Gastroesophageal sphincter (tissue), 4 donors: Measurements from ENCODE around the gene SGO2. TPM values are rescaled to one million over a fixed set of nuclear protein-coding genes. Genes with fewer than 3 reads are reported as not detected.

Experiments
- ATAC-seq: fragments of 150-250 bp; one replicate; pipeline ENCODE4 v1.9.1; 2016; ENCODE audit warnings: mild to moderate bottlenecking, moderate library complexity
- H3K27ac ChIP-seq, 4 donors: fragments of 200-600 bp; sonication (generic) in 3 of 4; 1 replicate in 3 of 4; 2 replicates in 1 of 4; pipeline ENCODE4 v1.5.1; 2016 to 2019
- H3K27me3 ChIP-seq: fragments of 200-600 bp; sonication (generic); one replicate; pipeline ENCODE4 v1.5.1; 2019
- H3K36me3 ChIP-seq, 2 donors: fragments of 200-600 bp; sonication (generic); one replicate each; pipeline ENCODE4 v1.5.1; 2019; ENCODE audit warnings: control low read depth in 1 of 2
- H3K4me1 ChIP-seq, 3 donors: fragments of 200-600 bp; sonication (generic); 1 replicate in 2 of 3; 2 replicates in 1 of 3; pipeline ENCODE4 v1.5.1; 2016 to 2019; ENCODE audit warnings: control low read depth in 2 of 3
- H3K4me3 ChIP-seq, 2 donors: fragments of 200-600 bp; sonication (generic); one replicate each; pipeline ENCODE4 v1.5.1; 2019; ENCODE audit warnings: mild to moderate bottlenecking in 1 of 2, moderate library complexity in 1 of 2
- H3K9me3 ChIP-seq, 3 donors: fragments of 200-600 bp; sonication (generic); one replicate each; pipeline ENCODE4 v1.5.1; 2017 to 2019; ENCODE audit warnings: control low read depth in 2 of 3
- CTCF ChIP-seq, 4 experiments: fragments of 200-600 bp in 2 of 4; fragments of 450-650 bp in 2 of 4; sonication (generic) in 1 of 4; IDR thresholded peaks; one replicate each; pipeline ENCODE4 v1.5.1; 2017 to 2019; ENCODE audit warnings: antibody characterized with exemption in 4 of 4, mild to moderate bottlenecking in 2 of 4, moderate library complexity in 2 of 4
- EP300 ChIP-seq: sonication (generic); formaldehyde crosslinking; IDR thresholded peaks from one replicate; pipeline ENCODE4 v1.6.1; 2017; ENCODE audit warnings: antibody characterized with exemption, mild to moderate bottlenecking
- POLR2A ChIP-seq, 2 donors: fragments of 450-650 bp; IDR thresholded peaks; one replicate each; pipeline ENCODE4 v1.6.1; 2017; ENCODE audit warnings: antibody characterized with exemption in 2 of 2, mild to moderate bottlenecking in 2 of 2, moderate library complexity in 1 of 2
- POLR2AphosphoS5 ChIP-seq: sonication (generic); formaldehyde crosslinking; IDR thresholded peaks from one replicate; pipeline ENCODE4 v1.6.1; 2017; ENCODE audit warnings: antibody characterized with exemption
- WGBS, 2 donors: methylation state at CpG; one replicate each; pipeline ENCODE4 v1.1.5; 2018; ENCODE audit warnings: low coverage in 1 of 2; 5-methylcytosine and 5-hydroxymethylcytosine counted together
- total RNA-seq, 4 donors: library from RNA; depleted of rRNA; stranded (reverse); fragments of >200 nt; gene quantifications; one replicate each; pipeline ENCODE4 v1.1.0, GENCODE V29; 2016

SGO2 gene
- total RNA-seq, 4 donors from 2014 or later = 0.62 to 1.8 (median 1.4) TPM

- no peak overlapping the region for H3K27ac ChIP-seq
- 88% methylated on average over 1 of the region's 1 CpG; no CpG with 5 or more reads in 1 of the 2 donors for WGBS, 2 donors
- TF ChIP-seq POLR2A (IDR thresholded peaks at IDR 0.05) = no peak
- TF ChIP-seq POLR2AphosphoS5 = no peak
- no peak for TF ChIP-seq EP300
- peak in 3 of 4 experiments; percentile 40 to 45 (median 41) for TF ChIP-seq CTCF (IDR thresholded peaks at IDR 0.05)
- H3K4me3 ChIP-seq = no peak overlapping the region
- no peaks in the 10 kb centered on the region for H3K27me3 ChIP-seq
- no peaks in the 10 kb centered on the region for H3K9me3 ChIP-seq
- ATAC-seq = peak; percentile 60
- no peaks in the 10 kb centered on the region for H3K36me3 ChIP-seq
- no peaks in the 10 kb centered on the region for H3K4me1 ChIP-seq
Observed at GRCh38 chr2:200578778-200579177, 52.8 kb downstream of the SGO2 start.

- WGBS, 2 donors = 86 to 96% methylated on average over 3 of the region's 3 CpGs
- ATAC-seq = no peak
- Histone ChIP-seq H3K9me3 (no peaks in the 10 kb centered on the region), H3K27ac (no peak overlapping the region), H3K36me3 (no peaks in the 10 kb centered on the region), H3K27me3 (no peaks in the 10 kb centered on the region), H3K4me1 (peaks cover 0 to 14% (median 0%) of the 10 kb centered on the region in 3 donors), H3K4me3 (no peak overlapping the region)
- TF ChIP-seq EP300 (no peak), POLR2AphosphoS5 (no peak), CTCF (IDR thresholded peaks at IDR 0.05) (no peak), POLR2A (IDR thresholded peaks at IDR 0.05) (no peak)
Observed at GRCh38 chr2:200584639-200585038, 58.6 kb downstream of the SGO2 start.

DNA sequence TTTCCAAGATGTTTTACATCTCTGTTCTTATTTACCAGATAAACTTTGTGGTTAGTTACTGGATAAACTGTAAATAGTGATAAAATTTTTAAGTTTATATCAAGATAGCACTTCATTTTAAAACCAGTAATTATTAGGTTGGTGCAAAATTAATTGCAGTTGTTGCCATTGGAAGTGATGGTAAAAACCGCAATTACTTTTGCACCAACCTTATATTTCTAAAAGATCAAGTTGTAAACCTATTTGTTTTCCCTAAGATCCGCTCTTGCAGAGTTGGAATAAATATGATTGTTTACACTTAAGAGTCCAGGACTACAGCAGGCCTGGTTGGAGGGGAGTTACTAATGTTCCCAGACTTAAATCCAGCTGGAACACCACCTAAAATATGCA lies 59.3 kb downstream of the SGO2 start:
- H3K9me3 ChIP-seq = no peaks in the 10 kb centered on the region
- TF ChIP-seq CTCF (IDR thresholded peaks at IDR 0.05) (no peak), EP300 (no peak), POLR2A (IDR thresholded peaks at IDR 0.05) (no peak), POLR2AphosphoS5 (no peak)
- H3K4me3 ChIP-seq = peak overlapping the region; percentile 27 to 65
- H3K36me3 ChIP-seq = no peaks in the 10 kb centered on the region
- no peak for ATAC-seq
- peak overlapping the region in 2 of 4 donors; percentile 80 to 87 for H3K27ac ChIP-seq
- H3K4me1 ChIP-seq = peaks cover 0 to 14% (median 0%) of the 10 kb centered on the region in 3 donors
- no peaks in the 10 kb centered on the region for H3K27me3 ChIP-seq
- 5 to 15% methylated on average over 2 of the region's 2 CpGs for WGBS, 2 donors

GRCh38 chr2:200585730-200586643 lies 60.0 kb downstream of the SGO2 start, which contains the start of gene AOX1:
Gene AOX1 (plus strand): TSS chr2:200586014. CDS start chr2:200586109, 95 bp downstream.
- H3K9me3 ChIP-seq = no peaks in the 10 kb centered on the region
- peak; percentile 17 to 43 for TF ChIP-seq POLR2A (IDR thresholded peaks at IDR 0.05)
- peak; percentile 48 for TF ChIP-seq POLR2AphosphoS5
- TF ChIP-seq EP300 = no peak
- TF ChIP-seq CTCF (IDR thresholded peaks at IDR 0.05) = no peak
- peak; percentile 87 for ATAC-seq
- H3K4me3 ChIP-seq = peak within 1 kb of the TSS; percentile 27 to 65
- H3K27me3 ChIP-seq = no peaks in the 10 kb centered on the region
- WGBS, 2 donors = 0 to 3% methylated on average over 6 to 17 of the region's 62 CpGs
- peaks cover 0 to 18% (median 0%) of the 10 kb centered on the region in 3 donors for H3K4me1 ChIP-seq
- no peaks in the 10 kb centered on the region for H3K36me3 ChIP-seq
- H3K27ac ChIP-seq = peak within 1 kb of the TSS in 3 of 4 donors; percentile 72 to 87 (median 80)
